Esophagus muscularis mucosa (tissue), 3 donors: ENCODE measurements around the gene ASPSCR1.

Experiments used
- POLR2A ChIP-seq: fragments of 450-650 bp; IDR thresholded peaks from one replicate; pipeline ENCODE4 v1.6.1; 2017; ENCODE audit warnings: antibody characterized with exemption, moderate library complexity, mild to moderate bottlenecking, low read depth
- POLR2AphosphoS5 ChIP-seq, 2 donors: sonication (generic); formaldehyde crosslinking; IDR thresholded peaks; one replicate each; pipeline ENCODE4 v1.6.1; 2017; ENCODE audit warnings: antibody characterized with exemption in 2 of 2
- TF ChIP-seq, protein P1 (sequence below), 3 experiments: fragments of 200-600 bp in 2 of 3; fragments of 450-650 bp in 1 of 3; sonication (generic) in 2 of 3; IDR thresholded peaks; one replicate each; pipeline ENCODE4 v1.5.1; 2017 to 2019; ENCODE audit warnings: antibody characterized with exemption in 3 of 3, mild to moderate bottlenecking in 2 of 3, moderate library complexity in 1 of 3

DNA sequence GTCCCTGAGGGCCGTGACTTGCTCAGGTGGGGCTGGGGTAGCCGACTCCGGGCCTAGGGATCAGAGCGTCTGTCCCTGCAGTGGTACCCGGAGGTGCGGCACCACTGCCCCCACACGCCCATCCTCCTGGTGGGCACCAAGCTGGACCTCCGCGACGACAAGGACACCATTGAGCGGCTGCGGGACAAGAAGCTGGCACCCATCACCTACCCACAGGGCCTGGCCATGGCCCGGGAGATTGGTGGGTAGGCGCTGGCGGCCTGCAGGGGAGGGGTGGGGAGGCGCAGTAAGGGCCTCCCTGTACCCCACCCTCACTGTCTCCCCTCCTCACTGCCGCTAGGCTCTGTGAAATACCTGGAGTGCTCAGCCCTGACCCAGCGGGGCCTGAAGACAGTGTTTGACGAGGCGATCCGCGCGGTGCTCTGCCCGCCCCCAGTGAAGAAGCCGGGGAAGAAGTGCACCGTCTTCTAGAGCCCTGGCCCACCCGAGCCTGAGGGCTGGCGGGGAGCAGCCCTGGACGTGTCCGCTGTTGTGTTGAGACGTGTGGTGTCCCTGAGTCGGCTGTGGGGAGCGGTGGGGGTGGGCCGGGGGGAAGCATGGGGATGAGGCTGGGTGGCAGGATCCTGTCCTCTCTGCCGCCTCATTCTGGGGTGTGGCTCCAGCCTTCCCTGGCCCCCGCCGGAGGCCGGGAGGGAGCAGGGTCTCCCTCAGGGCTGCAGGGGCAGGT lies 56.1 kb downstream of the ASPSCR1 start:
- TF ChIP-seq, protein P1, sequence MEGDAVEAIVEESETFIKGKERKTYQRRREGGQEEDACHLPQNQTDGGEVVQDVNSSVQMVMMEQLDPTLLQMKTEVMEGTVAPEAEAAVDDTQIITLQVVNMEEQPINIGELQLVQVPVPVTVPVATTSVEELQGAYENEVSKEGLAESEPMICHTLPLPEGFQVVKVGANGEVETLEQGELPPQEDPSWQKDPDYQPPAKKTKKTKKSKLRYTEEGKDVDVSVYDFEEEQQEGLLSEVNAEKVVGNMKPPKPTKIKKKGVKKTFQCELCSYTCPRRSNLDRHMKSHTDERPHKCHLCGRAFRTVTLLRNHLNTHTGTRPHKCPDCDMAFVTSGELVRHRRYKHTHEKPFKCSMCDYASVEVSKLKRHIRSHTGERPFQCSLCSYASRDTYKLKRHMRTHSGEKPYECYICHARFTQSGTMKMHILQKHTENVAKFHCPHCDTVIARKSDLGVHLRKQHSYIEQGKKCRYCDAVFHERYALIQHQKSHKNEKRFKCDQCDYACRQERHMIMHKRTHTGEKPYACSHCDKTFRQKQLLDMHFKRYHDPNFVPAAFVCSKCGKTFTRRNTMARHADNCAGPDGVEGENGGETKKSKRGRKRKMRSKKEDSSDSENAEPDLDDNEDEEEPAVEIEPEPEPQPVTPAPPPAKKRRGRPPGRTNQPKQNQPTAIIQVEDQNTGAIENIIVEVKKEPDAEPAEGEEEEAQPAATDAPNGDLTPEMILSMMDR (IDR thresholded peaks at IDR 0.05) = no peak
- no peak for TF ChIP-seq POLR2AphosphoS5 (IDR thresholded peaks at IDR 0.05)
- TF ChIP-seq POLR2A = no peak
